Islet precursor cell (in vitro differentiated cells): ENCODE data around the gene MRPL38.

Source experiments
- DNase-seq: peaks from one replicate; pipeline ENCODE4 v3.0.0-alpha.2; 2018

MRPL38 gene

GRCh38 chr17:75850928-75851692, 53.6 kb downstream of the MRPL38 start:
- DNase-seq = no peak

GRCh38 chr17:75849724-75850123, 55.0 kb downstream of the MRPL38 start:
- DNase-seq = peak; percentile 53

- no peak for DNase-seq
These were observed 55.4 kb downstream of the MRPL38 start for GRCh38 chr17:75849279-75849646.
